Measurements from ENCODE around the gene MAPK4. TPM values are rescaled to one million over a fixed set of nuclear protein-coding genes. Genes with fewer than 3 reads are reported as not detected.

MAPK4 gene
- polyA plus RNA-seq, 3 donors from 2014 or later = not detected

DNA sequence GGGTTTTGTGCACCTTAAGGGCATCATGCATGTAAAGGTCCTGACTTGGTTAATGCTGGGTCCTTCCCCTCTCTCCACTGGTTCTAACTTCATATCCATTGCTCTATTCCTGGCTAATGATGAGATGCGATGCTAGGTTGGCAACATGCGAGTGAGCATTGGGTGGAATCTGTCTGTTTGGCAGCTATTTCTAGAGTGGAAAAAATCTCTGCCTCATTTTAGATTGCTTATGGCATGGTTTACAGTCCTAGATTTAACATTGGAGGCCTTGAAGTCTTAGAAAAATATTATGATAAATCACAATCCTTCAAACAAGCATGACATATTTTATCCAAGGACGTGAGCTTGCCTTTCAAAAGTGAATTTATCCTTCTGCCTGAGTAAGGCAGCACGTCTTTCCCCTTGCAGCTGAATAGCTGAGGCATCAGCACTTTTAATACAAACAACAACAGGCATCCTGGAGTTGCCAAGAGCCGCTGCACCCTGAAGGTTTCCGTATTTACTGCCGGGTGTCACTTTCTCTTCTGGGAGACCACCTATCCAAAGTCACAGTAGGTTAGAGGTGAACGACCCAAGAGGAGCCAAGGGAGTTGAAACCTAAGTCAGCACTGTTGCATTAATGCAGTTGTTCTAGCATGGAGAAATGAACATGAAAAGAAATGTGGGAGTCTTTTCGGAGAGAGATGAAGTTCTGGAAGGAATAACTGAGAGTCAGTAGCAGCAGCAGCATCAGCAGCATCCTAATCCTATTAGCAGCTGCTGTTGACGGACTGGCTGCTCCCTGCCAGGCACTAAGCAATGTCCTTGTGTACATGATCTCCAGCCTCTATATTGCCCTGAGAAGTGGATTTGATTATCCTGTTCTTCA lies 78.4 kb downstream of the MAPK4 start:
- DNase-seq = no peak
- Mint-ChIP-seq H3K9me3 (peaks cover 0 to 6% (median 0%) of the 10 kb centered on the region in 6 donors), H3K4me3 (no peak overlapping the region), H3K4me1 (no peaks in the 10 kb centered on the region), H3K27ac (no peak overlapping the region), H3K36me3 (no peaks in the 10 kb centered on the region), H3K27me3 (ENCODE audit: low read depth in 3 of 3) (peaks cover 2 to 3% (median 3%) of the 10 kb centered on the region in 3 donors)

DNA sequence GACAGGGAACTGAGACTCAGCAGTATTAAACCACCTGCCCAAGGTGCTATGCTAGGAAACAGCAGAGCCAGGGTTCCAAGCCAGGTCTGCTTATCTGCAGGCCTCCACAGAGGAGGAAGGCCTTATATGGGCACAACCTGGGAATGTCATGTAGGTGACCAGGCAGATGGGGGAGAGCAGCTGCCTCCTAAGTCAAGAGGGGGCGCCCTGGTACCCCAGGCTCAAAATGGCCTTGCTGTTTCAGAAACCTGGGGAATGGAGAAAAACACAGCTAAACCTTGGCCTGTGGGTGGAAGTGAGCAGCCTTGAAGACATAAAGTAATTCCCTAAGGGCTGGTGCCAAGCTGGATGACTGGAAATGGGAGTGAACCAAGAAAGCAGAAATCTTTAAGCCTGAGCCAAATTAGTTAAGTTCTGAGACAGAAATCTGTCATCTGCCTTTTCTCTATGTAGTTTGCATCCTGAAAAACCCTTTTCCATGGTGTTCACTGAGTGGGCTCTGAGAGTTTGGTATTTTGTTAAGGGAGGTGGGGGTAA lies 79.1 kb downstream of the MAPK4 start:
- H3K36me3 Mint-ChIP-seq = no peaks in the 10 kb centered on the region

GRCh38 chr18:50639711-50640110 lies 79.8 kb downstream of the MAPK4 start:
- DNase-seq = no peak
- peaks cover 3 to 7% (median 3%) of the 10 kb centered on the region in 3 donors for H3K27me3 Mint-ChIP-seq (ENCODE audit: low read depth in 3 of 3)
- H3K36me3 Mint-ChIP-seq = no peaks in the 10 kb centered on the region
- no peaks in the 10 kb centered on the region for H3K4me1 Mint-ChIP-seq
- no peak overlapping the region for H3K27ac Mint-ChIP-seq
- no peak overlapping the region for H3K4me3 Mint-ChIP-seq
- H3K9me3 Mint-ChIP-seq = peaks cover 0 to 6% (median 0%) of the 10 kb centered on the region in 6 donors

More for the DNA sequence above, 79.1 kb downstream of the MAPK4 start:
- Mint-ChIP-seq H3K9me3 (peaks cover 0 to 6% (median 0%) of the 10 kb centered on the region in 6 donors), H3K27ac (no peak overlapping the region), H3K4me3 (no peak overlapping the region), H3K4me1 (no peaks in the 10 kb centered on the region), H3K27me3 (ENCODE audit: low read depth in 3 of 3) (peaks cover 3 to 6% (median 3%) of the 10 kb centered on the region in 3 donors)
- no peak for DNase-seq

DNA sequence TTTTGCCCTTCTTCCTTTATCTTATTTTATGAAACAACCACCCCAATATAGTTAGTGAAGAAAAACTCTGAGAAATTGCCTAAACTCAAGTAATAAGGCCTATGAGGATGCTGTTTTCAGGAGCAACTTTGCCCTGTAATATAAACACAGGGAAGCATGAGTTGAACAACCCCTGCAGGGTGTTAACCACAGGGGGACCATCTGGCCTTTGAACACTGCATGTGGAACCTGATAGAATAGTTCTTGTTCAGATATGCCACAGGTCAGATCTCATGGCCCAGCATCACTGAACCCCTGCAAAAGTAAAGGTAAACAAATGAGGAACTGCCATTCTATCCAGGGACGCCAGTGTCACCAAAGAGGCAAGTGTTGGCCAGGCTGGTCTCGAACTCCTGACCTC lies 82.6 kb downstream of the MAPK4 start:
- H3K9me3 Mint-ChIP-seq = peaks cover 0 to 4% (median 0%) of the 10 kb centered on the region in 6 donors
- H3K4me3 Mint-ChIP-seq = no peak overlapping the region
- no peak overlapping the region for H3K27ac Mint-ChIP-seq
- H3K27me3 Mint-ChIP-seq (ENCODE audit: low read depth in 3 of 3) = peaks cover 3 to 5% (median 5%) of the 10 kb centered on the region in 3 donors
- DNase-seq = no peak
- no peaks in the 10 kb centered on the region for H3K36me3 Mint-ChIP-seq
- no peaks in the 10 kb centered on the region for H3K4me1 Mint-ChIP-seq

DNA sequence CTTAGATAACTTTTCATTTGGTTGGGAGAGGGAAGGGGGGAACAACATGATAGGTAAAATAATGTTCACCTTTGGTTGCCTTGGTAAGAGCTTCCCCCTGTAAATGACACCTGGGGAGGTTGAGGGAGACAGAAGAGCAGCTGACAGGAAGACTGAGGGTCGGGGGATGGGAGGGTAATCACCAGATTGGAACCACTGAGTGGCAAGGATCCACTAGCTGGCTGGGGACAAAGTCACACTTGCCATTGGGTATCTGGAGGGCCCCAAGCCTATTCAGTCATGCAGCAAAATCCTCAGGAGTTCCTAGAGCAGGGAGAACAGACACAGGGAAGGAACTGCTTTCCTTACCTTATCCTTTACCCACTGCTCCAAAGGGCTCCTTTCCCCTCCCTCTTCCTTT lies 84.3 kb downstream of the MAPK4 start:
- Mint-ChIP-seq H3K4me1 (no peaks in the 10 kb centered on the region), H3K36me3 (no peaks in the 10 kb centered on the region), H3K27me3 (ENCODE audit: low read depth in 3 of 3) (peaks cover 0 to 5% (median 3%) of the 10 kb centered on the region in 3 donors), H3K27ac (no peak overlapping the region), H3K4me3 (no peak overlapping the region), H3K9me3 (no peaks in the 10 kb centered on the region)
- no peak for DNase-seq

DNA sequence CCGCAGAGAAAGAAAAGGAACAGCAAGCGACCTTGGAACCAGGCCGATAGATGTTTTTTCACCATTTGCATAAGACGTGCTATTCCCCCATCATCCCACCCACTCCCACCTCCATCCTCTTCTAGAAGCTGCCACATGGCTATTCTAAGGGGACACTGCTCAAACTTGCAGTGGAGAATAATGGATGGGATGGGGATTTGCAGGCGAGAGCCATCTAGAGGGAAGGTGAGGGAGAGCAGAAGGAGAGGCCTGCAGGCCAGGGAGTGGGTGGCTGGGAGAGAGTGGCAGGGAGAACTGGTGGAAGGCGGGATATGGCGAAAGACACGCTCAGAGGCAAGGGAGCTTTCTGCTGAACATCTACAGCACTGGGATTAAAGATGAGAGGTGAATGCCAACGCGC lies 84.9 kb downstream of the MAPK4 start:
- Mint-ChIP-seq H3K36me3 (no peaks in the 10 kb centered on the region), H3K27me3 (ENCODE audit: low read depth in 3 of 3) (peaks cover 0 to 5% (median 3%) of the 10 kb centered on the region in 3 donors)
- DNase-seq = no peak

GRCh38 chr18:50647237-50647636 lies 87.3 kb downstream of the MAPK4 start:
- no peaks in the 10 kb centered on the region for H3K4me1 Mint-ChIP-seq
- H3K27me3 Mint-ChIP-seq (ENCODE audit: low read depth in 3 of 3) = peaks cover 0 to 8% (median 3%) of the 10 kb centered on the region in 3 donors
- H3K9me3 Mint-ChIP-seq = no peaks in the 10 kb centered on the region
- H3K4me3 Mint-ChIP-seq = no peak overlapping the region
- DNase-seq = no peak
- H3K36me3 Mint-ChIP-seq = no peaks in the 10 kb centered on the region
- H3K27ac Mint-ChIP-seq = no peak overlapping the region

More for the DNA sequence above, 84.9 kb downstream of the MAPK4 start:
- no peak overlapping the region for H3K4me3 Mint-ChIP-seq
- H3K27ac Mint-ChIP-seq = no peak overlapping the region
- no peaks in the 10 kb centered on the region for H3K9me3 Mint-ChIP-seq
- no peaks in the 10 kb centered on the region for H3K4me1 Mint-ChIP-seq

DNA sequence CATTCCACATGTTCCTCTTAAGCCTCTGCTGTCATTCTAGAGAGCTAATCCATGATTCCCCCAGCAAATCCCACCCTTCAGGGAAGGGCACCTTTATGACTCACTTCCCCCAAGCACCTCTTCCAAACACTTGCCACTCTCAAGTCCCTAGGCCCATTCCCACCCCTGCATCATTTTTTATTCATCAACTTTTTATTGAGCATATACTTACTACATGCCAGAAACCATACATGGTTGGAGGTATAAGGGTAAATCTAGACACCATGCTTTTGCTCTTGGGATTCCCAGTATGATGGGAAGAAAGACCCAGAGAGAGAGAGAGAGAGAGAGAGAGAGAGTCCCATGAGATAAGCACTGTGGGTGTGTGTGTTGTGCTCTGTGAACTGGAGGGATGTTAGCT lies 87.9 kb downstream of the MAPK4 start:
- H3K27me3 Mint-ChIP-seq (ENCODE audit: low read depth in 3 of 3) = peaks cover 0 to 8% (median 3%) of the 10 kb centered on the region in 3 donors
- H3K4me3 Mint-ChIP-seq = no peak overlapping the region
- no peaks in the 10 kb centered on the region for H3K36me3 Mint-ChIP-seq
- no peak for DNase-seq
- H3K9me3 Mint-ChIP-seq = no peaks in the 10 kb centered on the region
- no peaks in the 10 kb centered on the region for H3K4me1 Mint-ChIP-seq
- no peak overlapping the region for H3K27ac Mint-ChIP-seq

GRCh38 chr18:50649821-50650220 lies 89.9 kb downstream of the MAPK4 start:
- H3K27me3 Mint-ChIP-seq (ENCODE audit: low read depth in 3 of 3) = peaks cover 0 to 6% (median 3%) of the 10 kb centered on the region in 3 donors
- H3K4me1 Mint-ChIP-seq = no peaks in the 10 kb centered on the region
- no peak for DNase-seq
- no peaks in the 10 kb centered on the region for H3K36me3 Mint-ChIP-seq
- H3K27ac Mint-ChIP-seq = no peak overlapping the region
- no peaks in the 10 kb centered on the region for H3K9me3 Mint-ChIP-seq
- no peak overlapping the region for H3K4me3 Mint-ChIP-seq

- H3K27me3 Mint-ChIP-seq (ENCODE audit: low read depth in 3 of 3) = peaks cover 0 to 6% (median 1%) of the 10 kb centered on the region in 3 donors
- H3K4me1 Mint-ChIP-seq = no peaks in the 10 kb centered on the region
- H3K27ac Mint-ChIP-seq = no peak overlapping the region
- DNase-seq = no peak
- no peaks in the 10 kb centered on the region for H3K36me3 Mint-ChIP-seq
- H3K4me3 Mint-ChIP-seq = no peak overlapping the region
- H3K9me3 Mint-ChIP-seq = no peaks in the 10 kb centered on the region
Measured at GRCh38 chr18:50651334-50651733, 91.4 kb downstream of the MAPK4 start.

DNA sequence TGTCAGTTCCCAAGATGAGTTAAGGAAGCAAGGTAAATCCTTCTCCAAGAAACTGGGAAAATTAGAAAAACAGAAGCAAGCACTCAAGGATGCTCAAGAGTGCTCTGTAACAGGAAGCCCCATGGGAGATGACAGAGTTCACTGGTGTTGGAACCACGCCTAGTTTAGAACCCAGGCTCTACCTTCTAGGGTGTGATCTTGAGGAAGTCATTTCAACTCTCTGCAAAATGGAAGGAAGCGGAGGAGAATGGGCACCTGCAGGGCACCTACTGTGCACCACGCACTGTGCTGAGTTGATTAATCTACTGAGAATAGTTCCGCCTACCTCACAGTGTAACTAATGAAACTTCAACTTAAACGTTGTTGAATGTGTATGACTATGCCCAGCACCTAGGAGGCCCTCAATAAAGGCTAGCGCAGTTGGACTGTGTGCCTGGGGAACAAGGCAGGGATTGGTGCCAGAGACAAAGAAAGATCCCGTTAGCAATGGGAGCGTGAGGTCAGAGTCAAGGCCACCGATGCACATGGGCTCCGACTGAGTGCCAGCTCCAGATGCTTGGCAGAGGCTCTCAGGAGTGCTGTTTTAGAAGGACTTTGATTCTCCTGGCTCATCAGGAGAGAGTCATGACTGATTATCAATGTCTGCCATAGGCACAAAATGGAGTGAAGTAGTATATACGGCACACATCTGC lies 93.7 kb downstream of the MAPK4 start:
- Mint-ChIP-seq H3K27me3 (ENCODE audit: low read depth in 3 of 3) (peaks cover 1 to 6% (median 2%) of the 10 kb centered on the region in 3 donors), H3K4me1 (no peaks in the 10 kb centered on the region), H3K27ac (no peak overlapping the region), H3K4me3 (no peak overlapping the region), H3K9me3 (no peaks in the 10 kb centered on the region), H3K36me3 (no peaks in the 10 kb centered on the region)
- DNase-seq = no peak

- Mint-ChIP-seq H3K4me3 (no peak overlapping the region), H3K9me3 (no peaks in the 10 kb centered on the region), H3K27me3 (ENCODE audit: low read depth in 3 of 3) (peaks cover 1 to 6% (median 2%) of the 10 kb centered on the region in 3 donors), H3K27ac (no peak overlapping the region), H3K36me3 (no peaks in the 10 kb centered on the region), H3K4me1 (no peaks in the 10 kb centered on the region)
- no peak for DNase-seq
Measured at GRCh38 chr18:50654211-50654610, 94.3 kb downstream of the MAPK4 start.

- Mint-ChIP-seq H3K27me3 (ENCODE audit: low read depth in 3 of 3) (peaks cover 2 to 6% (median 2%) of the 10 kb centered on the region in 3 donors), H3K27ac (no peak overlapping the region), H3K36me3 (no peaks in the 10 kb centered on the region), H3K9me3 (no peaks in the 10 kb centered on the region), H3K4me1 (no peaks in the 10 kb centered on the region), H3K4me3 (no peak overlapping the region)
- no peak for DNase-seq
Measured at GRCh38 chr18:50654658-50655550, 95.0 kb downstream of the MAPK4 start.
